Activated naive CD8-positive, alpha-beta T cell treated with anti-CD3 and anti-CD28 coated beads for 36 hours (primary cell): ENCODE results near the gene TP53I3. TPM values are rescaled to one million over a fixed set of nuclear protein-coding genes. Genes with fewer than 3 reads are reported as not detected.
A peak's percentile ranks its signal among the peaks of the same experiment; 100 is the strongest.
"Not testable (repeated sequence)": the region's sequence is repeated elsewhere in the genome, so short reads cannot be mapped to it uniquely, and the experiment has no call there.

Experiments
- DNase-seq: peaks from one replicate; pipeline ENCODE4 v3.0.0; 2021
- H3K27ac Mint-ChIP-seq: one replicate; pipeline ENCODE4 v1.8.0; 2022; ENCODE audit warnings: mild to moderate bottlenecking, moderate library complexity, mixed read lengths
- H3K27me3 Mint-ChIP-seq: one replicate; pipeline ENCODE4 v1.8.0; 2022; ENCODE audit warnings: mild to moderate bottlenecking, mixed read lengths
- H3K36me3 Mint-ChIP-seq: one replicate; pipeline ENCODE4 v1.8.0; 2021; ENCODE audit warnings: mild to moderate bottlenecking, mixed read lengths
- H3K4me1 Mint-ChIP-seq: one replicate; pipeline ENCODE4 v1.8.0; 2021; ENCODE audit warnings: mixed read lengths
- H3K4me3 Mint-ChIP-seq: one replicate; pipeline ENCODE4 v1.8.0; 2022; ENCODE audit warnings: mild to moderate bottlenecking, moderate library complexity, mixed read lengths
- H3K9me3 Mint-ChIP-seq: one replicate; pipeline ENCODE4 v1.8.0; 2022; ENCODE audit warnings: mixed read lengths
- total RNA-seq, 2 experiments: library from RNA; stranded (reverse); gene quantifications; one replicate each; pipeline ENCODE4 v1.2.3, GENCODE V29; 2021

The TP53I3 gene
- total RNA-seq, 2 experiments from 2014 or later = 1.8 to 2.3 TPM

GRCh38 chr2:24050041-24050979 is 34.3 kb downstream of the TP53I3 start:
- H3K27ac Mint-ChIP-seq = no peak overlapping the region
- H3K4me1 Mint-ChIP-seq = peaks cover 14% of the 10 kb centered on the region
- H3K4me3 Mint-ChIP-seq = peak overlapping the region; percentile 74
- no peaks in the 10 kb centered on the region for H3K9me3 Mint-ChIP-seq
- H3K27me3 Mint-ChIP-seq = peaks cover 6% of the 10 kb centered on the region
- peak; percentile 33 for DNase-seq
- H3K36me3 Mint-ChIP-seq = peaks cover 1% of the 10 kb centered on the region

DNA sequence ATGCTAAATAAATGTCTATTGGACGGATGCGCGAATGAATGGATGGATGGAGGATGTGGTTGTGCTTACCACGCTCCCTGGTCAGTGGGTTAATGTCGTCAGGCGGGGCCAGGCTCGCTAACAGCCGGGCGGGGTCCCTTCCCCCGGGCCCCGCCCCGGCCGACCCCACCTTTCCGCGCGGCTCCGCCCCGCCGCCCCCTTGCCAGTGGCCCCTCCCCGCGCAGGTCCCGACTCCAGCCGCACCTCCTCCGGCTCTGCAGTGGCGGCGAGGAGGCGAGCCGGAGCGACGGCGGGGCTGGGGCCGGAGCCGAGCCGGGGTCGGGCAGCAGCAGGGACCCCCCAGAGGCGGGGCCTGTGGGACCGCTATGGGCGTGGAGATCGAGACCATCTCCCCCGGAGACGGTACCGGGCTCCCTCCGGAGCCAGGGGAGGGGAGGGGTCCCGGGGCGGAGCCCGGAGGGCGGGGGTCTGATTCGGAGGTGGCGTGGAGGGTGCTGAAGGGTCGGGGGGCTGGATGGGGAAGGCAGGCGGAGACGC is 35.1 kb downstream of the TP53I3 start, which contains the start of gene FKBP1B:
Gene FKBP1B (plus strand): TSS at position 257 of the 537 bp plus-strand sequence. CDS start 109 bp downstream, at position 366.
- peak; percentile 80 for DNase-seq
- H3K27ac Mint-ChIP-seq = no peak within 1 kb of the TSS
- peak within 1 kb of the TSS; percentile 74 for H3K4me3 Mint-ChIP-seq
- peaks cover 18% of the 10 kb centered on the region for H3K4me1 Mint-ChIP-seq
- peaks cover 6% of the 10 kb centered on the region for H3K27me3 Mint-ChIP-seq
- H3K9me3 Mint-ChIP-seq = no peaks in the 10 kb centered on the region
- H3K36me3 Mint-ChIP-seq = peaks cover 1% of the 10 kb centered on the region

DNA sequence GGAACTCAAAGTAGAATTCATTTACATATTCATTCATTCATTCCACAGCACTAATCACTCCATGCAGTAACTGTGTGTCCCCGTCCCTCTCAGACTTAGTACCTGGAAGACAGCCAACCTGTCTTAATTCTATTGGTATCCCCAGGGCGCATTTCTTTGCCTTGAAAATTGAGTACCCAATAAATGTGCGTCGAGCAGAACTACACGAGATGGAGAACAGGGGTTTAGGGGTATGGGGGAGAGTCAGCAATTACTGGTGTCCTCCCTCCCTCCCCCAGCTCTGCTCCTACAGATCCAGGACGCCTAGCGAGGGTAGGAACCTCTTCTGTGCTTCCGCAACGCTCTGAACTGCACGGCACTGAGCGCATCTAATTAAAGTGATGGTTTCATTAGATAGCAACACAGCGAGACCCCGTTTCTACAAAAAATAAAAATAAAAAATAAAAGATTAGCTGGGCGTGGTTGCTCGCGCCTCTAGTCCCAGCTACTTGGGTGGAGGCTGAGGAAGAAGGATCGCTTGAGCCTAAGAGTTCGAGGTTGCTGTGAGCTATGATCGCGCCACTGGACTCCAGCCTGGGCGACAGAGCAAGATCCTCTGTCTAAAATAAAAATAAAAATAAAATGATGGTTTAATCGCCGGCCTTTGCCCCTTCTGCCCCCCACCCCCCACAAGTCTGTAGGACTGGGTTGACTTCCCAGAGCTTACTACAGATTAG is 35.7 kb downstream of the TP53I3 start:
- no peak overlapping the region for H3K27ac Mint-ChIP-seq
- peak overlapping the region; percentile 74 for H3K4me3 Mint-ChIP-seq
- H3K36me3 Mint-ChIP-seq = peaks cover 1% of the 10 kb centered on the region
- peaks cover 6% of the 10 kb centered on the region for H3K27me3 Mint-ChIP-seq
- H3K9me3 Mint-ChIP-seq = no peaks in the 10 kb centered on the region
- DNase-seq = peak; percentile 3
- H3K4me1 Mint-ChIP-seq = peaks cover 18% of the 10 kb centered on the region

DNA sequence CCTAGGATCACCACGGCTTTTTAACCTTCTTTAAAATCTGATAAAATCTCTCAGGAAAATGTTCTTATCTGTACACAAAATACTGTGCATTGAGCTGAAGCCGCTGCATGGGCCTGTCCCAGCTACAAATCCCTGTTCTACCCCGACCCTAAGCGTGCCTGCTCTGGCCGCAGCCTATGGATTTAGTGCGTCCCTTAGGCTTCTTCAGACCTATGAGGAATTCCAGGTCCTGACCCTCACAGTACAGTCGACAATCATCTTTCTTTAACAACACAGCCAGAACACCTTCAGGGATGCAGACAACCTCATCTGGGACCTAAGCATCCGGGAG is 37.0 kb downstream of the TP53I3 start:
- H3K4me1 Mint-ChIP-seq = peaks cover 20% of the 10 kb centered on the region
- peaks cover 6% of the 10 kb centered on the region for H3K27me3 Mint-ChIP-seq
- peak overlapping the region; percentile 96 for H3K27ac Mint-ChIP-seq
- H3K4me3 Mint-ChIP-seq = peak overlapping the region; percentile 100
- no peaks in the 10 kb centered on the region for H3K9me3 Mint-ChIP-seq
- DNase-seq = no peak
- H3K36me3 Mint-ChIP-seq = peaks cover 5% of the 10 kb centered on the region

GRCh38 chr2:24046930-24047702 is 37.5 kb downstream of the TP53I3 start, which contains the start of gene WDCP:
Gene WDCP, minus strand, starts transcription at chr2:24047391. Its CDS starts 7,897 bp downstream, at chr2:24039494.
- peaks cover 5% of the 10 kb centered on the region for H3K36me3 Mint-ChIP-seq
- H3K9me3 Mint-ChIP-seq = no peaks in the 10 kb centered on the region
- peaks cover 20% of the 10 kb centered on the region for H3K4me1 Mint-ChIP-seq
- peak; percentile 93 for DNase-seq
- H3K27me3 Mint-ChIP-seq = peaks cover 6% of the 10 kb centered on the region
- H3K27ac Mint-ChIP-seq = peak within 1 kb of the TSS; percentile 96
- H3K4me3 Mint-ChIP-seq = peak within 1 kb of the TSS; percentile 100

- no peak for DNase-seq
- H3K36me3 Mint-ChIP-seq = peaks cover 5% of the 10 kb centered on the region
Measured at GRCh38 chr2:24046599-24046929, 38.1 kb downstream of the TP53I3 start.

GRCh38 chr2:24045511-24046508 is 38.8 kb downstream of the TP53I3 start:
- peaks cover 20% of the 10 kb centered on the region for H3K4me1 Mint-ChIP-seq
- DNase-seq = no peak
- peaks cover 5% of the 10 kb centered on the region for H3K36me3 Mint-ChIP-seq
- H3K9me3 Mint-ChIP-seq = no peaks in the 10 kb centered on the region
- peak overlapping the region; percentile 100 for H3K4me3 Mint-ChIP-seq
- no peak overlapping the region for H3K27ac Mint-ChIP-seq
- H3K27me3 Mint-ChIP-seq = peaks cover 6% of the 10 kb centered on the region

More at GRCh38 chr2:24046599-24046929, 38.1 kb downstream of the TP53I3 start:
- Mint-ChIP-seq H3K4me1 (peaks cover 20% of the 10 kb centered on the region), H3K9me3 (no peaks in the 10 kb centered on the region), H3K27ac (no peak overlapping the region), H3K27me3 (peaks cover 6% of the 10 kb centered on the region), H3K4me3 (peak overlapping the region; percentile 100)

GRCh38 chr2:24043133-24043532 is 41.5 kb downstream of the TP53I3 start:
- DNase-seq, H3K9me3 Mint-ChIP-seq, H3K36me3 Mint-ChIP-seq, H3K4me3 Mint-ChIP-seq, H3K27ac Mint-ChIP-seq, H3K27me3 Mint-ChIP-seq: not testable (repeated sequence)
- peaks cover 27% of the 10 kb centered on the region for H3K4me1 Mint-ChIP-seq

- Mint-ChIP-seq H3K4me3 (no peak overlapping the region), H3K9me3 (no peaks in the 10 kb centered on the region), H3K36me3 (peaks cover 14% of the 10 kb centered on the region), H3K27me3 (no peaks in the 10 kb centered on the region), H3K4me1 (peaks cover 24% of the 10 kb centered on the region), H3K27ac (no peak overlapping the region)
- no peak for DNase-seq
Measured at GRCh38 chr2:24040511-24040910, 44.1 kb downstream of the TP53I3 start.

- Mint-ChIP-seq H3K27ac (no peak overlapping the region), H3K9me3 (no peaks in the 10 kb centered on the region), H3K27me3 (no peaks in the 10 kb centered on the region), H3K36me3 (peaks cover 14% of the 10 kb centered on the region), H3K4me3 (no peak overlapping the region), H3K4me1 (peaks cover 20% of the 10 kb centered on the region)
- DNase-seq = no peak
Measured at GRCh38 chr2:24038786-24039499, 45.7 kb downstream of the TP53I3 start.
